Activated CD8-positive, alpha-beta memory T cell treated with anti-CD3 and anti-CD28 coated beads for 36 hours (primary cell): ENCODE measurements around the gene LDLRAP1. TPM values are rescaled to one million over a fixed set of nuclear protein-coding genes. Genes with fewer than 3 reads are reported as not detected.
"Not testable (repeated sequence)": the region's sequence is repeated elsewhere in the genome, so short reads cannot be mapped to it uniquely, and the experiment has no call there.

Source experiments
- CTCF ChIA-PET: fragments of 350-600 bp; sonication (Branson Sonifier 250); formaldehyde crosslinking; loops from one replicate; lab custom pipeline; 2021; ENCODE audit warnings: antibody characterized with exemption; lab: Charles Lee
- POLR2A ChIA-PET: fragments of 350-600 bp; sonication (Branson Sonifier 250); formaldehyde crosslinking; loops from one replicate; lab custom pipeline; 2021; ENCODE audit warnings: antibody characterized with exemption; lab: Charles Lee
- total RNA-seq, 2 experiments: library from RNA; stranded (reverse); gene quantifications; one replicate each; pipeline ENCODE4 v1.2.3, GENCODE V29; 2021

The LDLRAP1 gene
- total RNA-seq, 2 experiments from 2014 or later = 5.5 to 5.7 TPM

DNA sequence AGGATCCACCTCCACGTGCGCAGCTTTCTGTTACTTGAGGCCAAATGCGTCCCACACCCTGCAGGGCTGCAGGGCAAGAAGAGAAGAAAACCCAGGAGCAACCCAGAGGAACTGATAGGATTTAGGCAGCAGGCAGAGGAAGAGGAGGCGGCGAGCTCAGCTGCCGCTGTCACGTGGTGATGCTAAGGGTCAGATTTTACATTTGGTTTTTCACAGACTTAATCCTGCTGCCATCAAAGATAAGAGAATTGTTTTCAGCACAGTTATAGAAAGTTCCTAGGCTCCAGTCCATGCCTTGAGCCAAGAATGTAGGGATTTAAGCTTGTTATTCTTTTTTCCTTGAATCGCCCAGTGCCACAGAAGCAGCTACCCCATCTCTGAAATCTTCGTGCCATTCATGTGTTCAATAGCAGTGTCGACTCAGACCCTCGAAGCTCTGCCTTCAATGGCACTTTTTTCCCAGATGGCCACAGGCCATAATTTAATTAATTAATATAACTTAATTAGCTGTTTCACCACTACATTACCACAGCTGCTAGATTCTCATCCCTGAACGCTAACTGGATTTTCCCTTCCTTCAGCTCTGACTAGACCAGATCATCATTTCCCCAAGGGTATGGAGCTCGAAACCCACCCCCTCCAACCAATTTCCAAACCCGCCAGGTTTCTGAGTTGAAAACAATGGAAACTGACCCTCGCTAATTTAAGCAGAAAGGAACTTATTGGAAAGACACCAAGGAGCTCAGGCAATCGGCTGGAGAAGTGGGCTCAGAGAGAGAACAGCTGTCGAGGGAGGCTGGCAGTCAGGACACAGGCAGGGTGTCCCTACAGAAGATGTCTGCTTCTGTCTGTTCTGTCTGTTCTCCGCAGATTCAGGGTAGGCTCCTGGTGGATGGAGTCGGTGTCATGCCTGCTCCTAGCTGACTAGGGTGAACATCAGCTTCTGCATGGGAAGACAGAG is 36.2 kb downstream of the LDLRAP1 start:
- POLR2A ChIA-PET = interaction anchor here (1.0 kb wide), 1 partner anchor 11 kb away, joined by 4 read pairs; no protein-coding TSS in a partner anchor

DNA sequence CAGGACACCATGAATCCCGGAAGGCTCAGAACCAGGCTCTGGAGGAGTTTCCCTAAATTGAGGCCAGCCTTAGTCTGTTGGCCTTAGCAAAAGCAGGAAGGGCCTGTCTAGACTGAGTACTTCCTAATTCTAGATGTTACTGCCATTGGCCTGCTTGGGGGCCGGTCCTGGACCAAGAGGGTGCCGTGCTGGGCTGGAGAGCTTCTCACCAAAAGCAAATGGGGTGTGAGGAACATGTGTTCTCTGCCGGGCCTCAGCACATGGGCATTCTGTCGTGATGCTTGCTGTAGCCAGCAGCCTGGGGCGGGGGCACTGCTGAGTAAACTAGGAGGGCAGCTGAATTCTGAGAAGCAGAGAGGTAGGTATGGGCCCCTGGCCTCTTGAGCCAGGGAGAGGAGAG is 37.5 kb downstream of the LDLRAP1 start:
- POLR2A ChIA-PET = interaction anchor here (1.0 kb wide), 1 partner anchor 12 kb away, joined by 4 read pairs; no protein-coding TSS in a partner anchor

More for the DNA sequence above, 36.2 kb downstream of the LDLRAP1 start:
- CTCF ChIA-PET = interaction anchor here (0.8 to 1.2 kb wide), 3 partner anchors 9 to 143 kb away, joined by 3 to 4 read pairs (median 3); no protein-coding TSS in a partner anchor

DNA sequence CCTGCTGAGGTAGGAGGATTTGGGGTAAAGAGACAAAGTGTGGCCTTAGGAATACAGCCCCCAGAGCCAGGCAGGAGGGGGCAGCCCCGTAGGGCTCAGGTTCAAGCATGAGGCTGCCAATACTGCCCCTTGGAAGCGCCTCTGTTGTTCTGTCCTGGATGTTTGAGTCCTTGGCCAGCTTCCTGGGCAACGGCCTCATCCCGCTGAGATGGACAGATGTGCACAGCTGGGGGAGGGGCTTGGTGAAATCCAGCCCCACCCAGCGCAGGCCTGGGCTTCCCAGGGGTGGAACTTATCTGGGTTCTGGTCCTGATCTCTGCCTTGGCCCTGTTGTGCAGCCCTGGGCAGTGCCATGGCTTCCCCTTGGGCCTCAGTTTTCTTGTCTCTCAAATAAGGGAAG is 38.4 kb downstream of the LDLRAP1 start:
- ChIA-PET POLR2A (interaction anchor here (0.6 kb wide), 1 partner anchor 15 kb away, joined by 3 read pairs; no protein-coding TSS in a partner anchor), CTCF (no interaction called here)

More for the DNA sequence above, 37.5 kb downstream of the LDLRAP1 start:
- CTCF ChIA-PET = no interaction called here

DNA sequence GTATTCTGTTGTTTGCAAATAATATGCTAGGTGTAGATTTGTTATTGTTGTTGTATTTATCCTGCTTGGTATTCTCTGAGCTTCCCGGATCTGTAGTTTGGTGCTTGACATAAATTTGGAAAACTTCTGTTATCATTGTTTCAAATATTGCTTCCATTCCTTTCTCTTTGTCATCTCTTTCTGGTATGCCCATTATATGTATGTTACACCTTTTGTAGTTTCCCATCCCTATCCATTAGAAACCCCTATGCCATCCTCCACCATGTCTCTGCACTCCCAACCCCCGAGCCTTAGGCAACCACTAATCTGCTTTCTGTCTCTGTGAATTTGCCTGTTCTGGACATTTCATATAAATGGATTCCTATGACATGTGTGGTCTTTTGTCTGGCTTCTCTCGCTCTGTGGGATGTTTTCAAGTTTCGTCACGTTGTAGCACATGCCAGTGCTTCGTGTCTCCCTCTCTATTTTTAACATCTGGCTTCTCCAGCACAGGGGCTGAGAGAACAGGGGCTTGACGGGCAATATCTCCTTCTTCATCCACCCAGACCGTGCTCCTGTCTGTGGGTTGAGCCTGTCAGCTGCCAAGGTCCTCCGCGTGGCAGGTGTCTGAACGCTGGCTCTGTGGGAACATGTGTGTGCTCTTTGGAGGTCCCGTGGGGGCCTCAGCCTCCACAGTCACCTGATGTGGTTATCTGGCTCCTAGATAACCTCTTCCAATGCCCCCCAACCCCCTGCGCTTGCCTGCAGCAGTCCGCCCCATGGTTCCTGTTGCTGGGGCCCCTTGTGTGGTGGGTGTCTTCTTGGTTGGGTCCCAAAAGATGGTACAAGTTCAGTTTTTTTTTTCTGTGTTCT is 40.3 kb downstream of the LDLRAP1 start:
- ChIA-PET POLR2A (no interaction called here), CTCF (interaction anchor here (0.7 kb wide), 1 partner anchor 61 kb away, joined by 3 read pairs; no protein-coding TSS in a partner anchor)

DNA sequence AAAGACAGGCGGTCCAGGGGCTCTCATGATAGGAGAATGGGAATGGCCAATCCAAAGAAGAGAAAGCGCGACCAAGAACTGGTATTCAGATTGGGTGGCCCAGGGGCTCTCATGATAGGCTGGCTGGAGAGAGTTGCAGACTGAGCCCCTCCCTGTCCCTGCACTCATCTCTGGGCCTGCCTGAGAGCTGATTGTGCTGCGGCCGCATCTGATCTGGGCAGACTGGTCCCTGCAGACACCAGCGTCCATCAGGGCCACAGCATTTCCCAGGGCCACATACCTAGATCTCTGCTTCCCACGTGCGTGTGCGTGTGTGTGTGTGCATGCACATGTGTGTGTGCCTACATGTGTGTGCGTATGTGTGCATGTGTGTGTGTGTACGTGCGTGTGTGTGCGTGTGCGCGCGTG is 42.8 kb downstream of the LDLRAP1 start:
- CTCF ChIA-PET = no interaction called here
- POLR2A ChIA-PET = no interaction called here

DNA sequence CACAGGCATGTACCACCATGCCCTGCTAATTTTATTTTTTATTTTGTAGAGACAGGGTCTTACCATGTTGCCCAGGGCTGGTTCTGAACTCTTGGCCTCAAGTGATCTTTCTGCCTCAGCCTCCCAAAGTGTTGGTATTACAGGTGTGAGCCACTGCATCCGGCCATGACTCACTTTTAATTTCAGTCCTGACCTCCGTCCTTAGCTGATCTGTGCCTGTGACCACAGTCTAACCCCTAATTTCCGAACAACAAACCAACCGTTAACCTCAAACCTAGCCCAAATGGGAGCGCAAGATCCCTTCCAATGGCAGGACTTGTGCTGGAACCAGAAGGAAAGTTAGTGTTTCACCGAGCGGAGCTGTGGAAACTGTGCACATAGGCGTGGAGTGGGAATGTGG is 43.9 kb downstream of the LDLRAP1 start:
- POLR2A ChIA-PET = no interaction called here

DNA sequence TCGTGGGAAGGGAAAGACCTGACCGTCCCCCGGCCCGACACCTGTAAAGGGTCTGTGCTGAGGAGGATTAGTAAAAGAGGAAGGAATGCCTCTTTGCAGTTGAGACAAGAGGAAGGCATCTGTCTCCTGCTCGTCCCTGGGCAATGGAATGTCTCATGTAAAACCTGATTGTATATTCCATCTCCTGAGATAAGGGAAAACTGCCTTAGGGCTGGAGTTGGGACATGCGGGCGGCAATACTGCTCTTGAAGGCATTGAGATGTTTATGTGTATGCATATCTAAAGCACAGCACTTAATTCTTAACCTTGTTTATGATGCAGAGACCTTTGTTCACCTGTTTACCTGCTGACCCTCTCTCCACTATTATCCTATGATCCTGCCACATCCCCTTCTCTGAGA is 44.8 kb downstream of the LDLRAP1 start:
- POLR2A ChIA-PET, CTCF ChIA-PET: not testable (repeated sequence)

More for the DNA sequence above, 43.9 kb downstream of the LDLRAP1 start:
- CTCF ChIA-PET = no interaction called here

DNA sequence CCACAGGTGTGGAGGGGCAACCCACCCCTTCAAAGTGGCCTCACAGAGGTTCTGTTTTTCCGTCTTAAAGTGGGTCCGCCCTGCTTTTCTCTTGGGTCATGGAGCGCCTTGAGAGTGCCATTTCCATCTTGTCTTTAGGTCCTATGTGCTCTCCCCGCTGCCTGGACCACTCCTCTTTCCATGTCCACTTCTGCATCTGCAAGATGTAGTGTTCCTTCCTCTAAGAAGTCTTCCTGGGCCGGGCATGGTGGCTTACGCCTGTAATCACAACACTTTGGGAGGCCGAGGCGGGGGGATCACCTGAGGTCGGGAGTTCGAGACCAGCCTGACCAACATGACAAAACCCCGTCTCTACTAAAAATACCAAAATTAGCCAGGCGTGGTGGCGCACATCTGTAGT is 45.4 kb downstream of the LDLRAP1 start:
- CTCF ChIA-PET = interaction anchor here (0.6 to 1.6 kb wide), 2 partner anchors 15 to 35 kb away, joined by 3 to 4 read pairs; no protein-coding TSS in a partner anchor
- POLR2A ChIA-PET = not testable (repeated sequence)

DNA sequence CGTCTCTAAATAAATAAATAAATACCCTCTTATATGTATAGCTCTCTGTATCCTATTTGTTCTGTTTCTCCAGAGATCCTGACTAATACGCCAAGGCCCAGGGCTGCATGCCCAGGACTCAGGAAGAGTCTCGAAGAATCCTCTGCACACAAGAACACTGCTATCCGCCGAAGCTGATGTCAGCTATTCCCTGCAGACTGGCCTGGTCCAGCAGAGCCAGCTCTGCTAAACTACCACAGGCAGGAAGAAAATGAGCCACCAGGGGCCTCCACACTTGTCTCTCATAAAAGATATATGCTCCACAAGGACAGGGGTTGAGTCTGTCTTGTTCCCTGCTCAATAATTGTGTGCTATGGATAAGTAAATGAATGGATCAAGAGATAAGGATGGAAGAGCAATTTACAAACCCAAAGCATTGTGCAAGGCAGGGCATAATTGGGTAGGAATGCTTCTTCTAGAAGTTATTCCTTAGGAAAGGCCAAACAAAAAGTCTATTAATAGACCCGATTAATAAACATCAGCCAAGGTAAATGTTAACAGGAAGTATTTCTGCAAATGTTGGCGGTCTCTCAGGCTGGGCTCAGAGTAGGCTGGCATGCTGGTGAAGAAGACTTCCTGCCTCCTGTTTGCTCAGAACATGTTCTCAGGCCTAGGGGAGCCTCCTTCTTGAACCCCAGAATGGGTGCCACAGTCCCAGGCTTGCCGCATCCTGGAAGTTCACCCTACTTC is 46.9 kb downstream of the LDLRAP1 start:
- CTCF ChIA-PET = interaction anchor here (1.6 kb wide), 1 partner anchor 17 kb away, joined by 4 read pairs; no protein-coding TSS in a partner anchor
- POLR2A ChIA-PET = no interaction called here

DNA sequence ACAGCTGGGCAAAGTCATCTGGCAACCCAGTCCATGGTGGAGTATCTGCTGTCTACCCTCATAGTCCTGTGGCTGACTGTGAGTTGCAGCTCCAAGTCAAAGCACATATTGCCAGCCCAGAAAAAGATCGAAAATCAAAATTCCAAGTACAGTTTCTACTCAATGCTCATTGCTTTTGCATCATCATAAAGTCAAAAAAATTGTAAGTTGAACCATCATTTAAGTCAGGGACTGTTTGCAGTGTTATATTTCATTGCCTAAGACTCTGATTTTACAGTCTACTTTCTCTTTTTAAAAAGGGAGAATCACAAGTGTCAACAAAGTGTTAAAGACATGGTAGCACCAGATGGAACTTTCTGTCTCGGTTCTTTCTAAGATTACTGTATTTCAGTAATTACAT is 50.5 kb downstream of the LDLRAP1 start:
- POLR2A ChIA-PET = no interaction called here
- CTCF ChIA-PET = interaction anchor here (0.9 kb wide), 1 partner anchor 44 kb away, joined by 4 read pairs; no protein-coding TSS in a partner anchor

DNA sequence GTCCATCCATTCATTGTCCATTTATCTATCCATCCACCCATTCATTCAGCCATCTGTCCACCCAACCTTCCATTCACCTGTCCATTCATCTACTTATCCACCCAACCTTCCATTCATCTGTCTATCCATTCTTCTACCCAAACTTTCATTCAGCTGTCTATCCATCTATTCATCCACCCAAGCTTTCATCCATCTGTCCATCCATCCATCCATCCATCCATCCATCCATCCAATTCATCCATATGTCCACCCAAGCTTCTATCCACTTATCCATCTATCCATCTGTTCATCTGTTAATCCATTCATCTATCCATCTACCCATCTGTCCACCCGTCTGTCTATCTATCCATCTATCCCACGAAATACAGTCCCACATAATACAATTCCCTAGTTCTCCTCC is 51.6 kb downstream of the LDLRAP1 start:
- ChIA-PET CTCF (no interaction called here), POLR2A (no interaction called here)

DNA sequence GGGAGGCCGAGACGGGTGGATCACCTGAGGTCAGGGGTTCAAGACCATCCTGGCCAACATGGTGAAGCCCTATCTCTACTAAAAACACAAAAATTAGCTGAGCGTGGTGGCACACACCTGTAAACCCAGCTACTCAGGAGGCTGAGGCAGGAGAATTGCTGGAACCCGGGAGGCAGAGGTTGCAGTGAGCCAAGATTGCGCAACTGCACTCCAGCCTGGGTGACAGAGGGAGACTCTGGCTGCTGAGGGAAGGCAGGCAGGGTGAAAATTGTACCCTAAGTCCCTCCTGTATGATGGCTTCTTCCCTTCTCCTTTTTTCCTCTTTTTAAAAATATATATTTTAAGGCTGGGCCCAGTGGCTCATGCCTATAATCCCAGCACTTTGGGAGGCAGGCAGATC is 53.2 kb downstream of the LDLRAP1 start:
- CTCF ChIA-PET, POLR2A ChIA-PET: not testable (repeated sequence)

DNA sequence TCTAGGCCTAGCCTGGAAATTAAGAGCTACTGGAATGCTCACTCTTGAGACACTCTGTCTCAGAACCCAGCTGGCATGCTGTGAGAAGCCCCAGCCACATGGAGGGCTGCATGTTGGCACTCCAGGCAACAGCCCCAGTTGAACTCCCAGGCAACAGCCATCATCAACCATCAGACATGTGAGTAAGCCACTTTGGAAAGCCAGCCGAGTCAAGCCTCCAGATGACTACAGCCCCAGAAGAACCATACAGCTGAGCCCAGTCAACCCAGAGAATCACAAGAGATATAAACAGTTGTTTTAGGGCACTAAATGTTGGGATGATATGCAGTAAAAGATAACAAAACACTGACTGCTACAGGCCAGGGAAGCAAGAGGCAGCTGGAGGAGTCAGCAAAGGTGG is 55.5 kb downstream of the LDLRAP1 start:
- CTCF ChIA-PET = interaction anchor here (0.7 to 1.5 kb wide), 2 partner anchors 27 to 211 kb away, joined by 3 to 5 read pairs; no protein-coding TSS in a partner anchor
- POLR2A ChIA-PET = no interaction called here

DNA sequence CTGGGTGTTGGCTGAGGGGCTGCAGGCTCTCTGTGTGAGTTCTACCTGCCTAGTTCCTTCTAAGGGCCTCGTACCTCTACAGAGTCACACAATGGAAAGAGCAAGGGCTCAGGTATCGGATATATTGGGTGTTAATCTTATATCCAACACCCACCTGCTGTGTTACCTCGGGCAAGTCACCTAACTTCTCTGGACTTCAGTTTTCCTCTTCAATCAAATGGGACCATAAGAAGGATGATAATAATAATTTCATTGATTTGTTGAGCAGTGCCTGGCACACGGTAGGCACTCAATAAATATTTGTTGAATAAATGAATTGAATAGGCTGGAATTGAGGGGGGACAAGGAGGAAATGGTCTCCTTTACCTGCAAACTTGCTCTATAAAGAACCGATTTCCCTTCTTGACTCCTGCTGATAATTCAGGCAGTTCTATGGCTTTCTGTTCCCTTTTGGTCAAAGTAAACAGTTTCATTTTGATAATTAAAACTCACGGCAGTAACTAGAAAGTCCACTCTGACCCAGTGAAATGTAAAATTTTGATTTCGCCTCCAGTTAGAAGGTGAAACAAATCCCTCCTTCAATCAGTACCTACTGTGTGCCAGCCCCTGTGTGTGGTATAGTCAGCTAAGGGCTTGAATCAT is 56.7 kb downstream of the LDLRAP1 start:
- ChIA-PET CTCF (interaction anchor here (0.7 to 1.5 kb wide), 2 partner anchors 28 to 399 kb away, joined by 3 read pairs; no protein-coding TSS in a partner anchor), POLR2A (no interaction called here)

DNA sequence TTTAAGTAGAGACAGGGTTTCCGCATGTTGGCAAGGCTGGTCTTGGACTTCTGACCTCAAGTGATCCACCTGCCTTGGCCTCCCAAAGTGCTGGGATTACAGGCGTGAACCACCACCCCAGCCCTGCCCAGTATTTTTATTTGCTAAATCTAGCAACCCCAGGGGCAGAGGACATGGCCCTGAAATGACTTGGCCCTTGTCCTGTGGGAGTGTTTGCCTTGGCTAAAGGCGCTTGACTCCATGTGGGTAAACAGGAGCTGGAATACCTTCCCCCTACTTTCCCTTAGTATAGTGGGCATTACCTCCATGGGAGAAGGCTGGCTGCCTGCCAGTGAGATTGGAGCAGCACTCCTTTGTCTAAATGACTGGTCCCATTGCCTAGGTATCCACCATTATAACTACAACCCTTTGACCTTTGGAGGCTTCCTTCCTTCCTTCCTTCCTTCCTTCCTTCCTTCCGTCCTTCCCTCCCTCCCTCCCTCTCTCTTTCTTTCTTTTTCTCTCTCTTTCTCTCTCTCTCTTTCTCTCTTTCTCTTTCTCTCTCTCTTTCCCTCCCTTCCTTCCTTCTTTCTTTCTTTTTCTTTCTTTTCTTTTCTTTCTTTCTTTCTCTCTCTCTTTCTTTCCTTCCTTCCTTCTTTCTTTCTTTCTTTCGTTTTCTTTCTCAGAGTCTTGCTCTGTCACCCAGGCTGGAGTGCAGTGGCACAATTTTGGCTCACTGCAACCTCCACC is 57.7 kb downstream of the LDLRAP1 start:
- CTCF ChIA-PET, POLR2A ChIA-PET: not testable (repeated sequence)

DNA sequence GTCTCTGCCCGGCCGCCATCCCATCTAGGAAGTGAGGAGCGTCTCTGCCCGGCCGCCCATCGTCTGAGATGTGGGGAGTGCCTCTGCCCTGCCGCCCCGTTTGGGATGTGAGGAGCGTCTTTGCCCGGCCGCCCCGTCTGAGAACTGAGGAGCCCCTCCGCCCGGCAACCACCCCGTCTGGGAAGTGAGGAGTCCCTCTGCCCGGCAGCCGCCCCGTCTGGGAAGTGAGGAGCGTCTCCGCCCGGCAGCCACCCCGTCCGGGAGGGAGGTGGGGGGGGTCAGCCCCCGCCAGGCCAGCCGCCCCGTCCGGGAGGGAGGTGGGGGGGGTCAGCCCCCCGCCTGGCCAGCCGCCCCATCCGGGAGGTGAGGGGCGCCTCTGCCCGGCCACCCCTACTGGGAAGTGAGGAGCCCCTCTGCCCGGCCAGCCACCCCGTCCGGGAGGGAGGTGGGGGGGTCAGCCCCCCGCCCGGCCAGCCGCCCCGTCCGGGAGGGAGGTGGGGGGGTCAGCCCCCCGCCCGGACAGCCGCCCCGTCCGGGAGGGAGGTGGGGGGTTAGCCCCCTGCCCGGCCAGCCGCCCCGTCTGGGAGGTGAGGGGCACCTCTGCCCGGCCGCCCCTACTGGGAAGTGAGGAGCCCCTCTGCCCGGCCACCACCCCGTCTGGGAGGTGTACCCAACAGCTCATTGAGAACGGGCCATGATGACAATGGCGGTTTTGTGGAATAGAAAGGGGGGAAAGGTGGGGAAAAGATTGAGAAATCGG is 60.6 kb downstream of the LDLRAP1 start:
- POLR2A ChIA-PET, CTCF ChIA-PET: not testable (repeated sequence)

DNA sequence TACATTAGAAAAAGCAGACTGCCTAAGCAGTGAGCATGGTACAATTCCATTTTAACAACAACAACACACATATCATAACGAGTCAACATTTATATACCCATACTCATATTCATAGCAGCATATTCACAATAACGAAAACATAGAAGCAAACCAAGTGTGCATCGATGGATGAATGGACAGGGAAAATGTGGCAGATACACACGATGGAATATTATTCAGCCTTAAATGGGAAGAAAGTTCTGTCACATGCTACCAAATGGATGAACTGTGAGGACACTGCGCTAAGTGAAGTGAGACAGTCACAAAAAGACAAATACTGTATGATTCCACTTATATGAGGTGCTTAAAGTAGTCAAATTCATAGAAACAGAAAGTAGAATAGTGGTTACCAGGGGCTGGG is 63.7 kb downstream of the LDLRAP1 start:
- POLR2A ChIA-PET = interaction anchor here (0.6 kb wide), 1 partner anchor 57 kb away, joined by 5 read pairs; no protein-coding TSS in a partner anchor
- CTCF ChIA-PET = no interaction called here
